HG03342 (cell line): ENCODE data around the gene TNFRSF4.
"Not testable (repeated sequence)": the region's sequence is repeated elsewhere in the genome, so short reads cannot be mapped to it uniquely, and the experiment has no call there.

Source experiments
- ATAC-seq: cut with Tn5 transposase; IDR thresholded peaks from one replicate; pipeline ENCODE4 v1.9.1; 2021; ENCODE audit warnings: mild to moderate bottlenecking, moderate library complexity; ENCODE audit not compliant: unreplicated experiment

The TNFRSF4 gene

DNA sequence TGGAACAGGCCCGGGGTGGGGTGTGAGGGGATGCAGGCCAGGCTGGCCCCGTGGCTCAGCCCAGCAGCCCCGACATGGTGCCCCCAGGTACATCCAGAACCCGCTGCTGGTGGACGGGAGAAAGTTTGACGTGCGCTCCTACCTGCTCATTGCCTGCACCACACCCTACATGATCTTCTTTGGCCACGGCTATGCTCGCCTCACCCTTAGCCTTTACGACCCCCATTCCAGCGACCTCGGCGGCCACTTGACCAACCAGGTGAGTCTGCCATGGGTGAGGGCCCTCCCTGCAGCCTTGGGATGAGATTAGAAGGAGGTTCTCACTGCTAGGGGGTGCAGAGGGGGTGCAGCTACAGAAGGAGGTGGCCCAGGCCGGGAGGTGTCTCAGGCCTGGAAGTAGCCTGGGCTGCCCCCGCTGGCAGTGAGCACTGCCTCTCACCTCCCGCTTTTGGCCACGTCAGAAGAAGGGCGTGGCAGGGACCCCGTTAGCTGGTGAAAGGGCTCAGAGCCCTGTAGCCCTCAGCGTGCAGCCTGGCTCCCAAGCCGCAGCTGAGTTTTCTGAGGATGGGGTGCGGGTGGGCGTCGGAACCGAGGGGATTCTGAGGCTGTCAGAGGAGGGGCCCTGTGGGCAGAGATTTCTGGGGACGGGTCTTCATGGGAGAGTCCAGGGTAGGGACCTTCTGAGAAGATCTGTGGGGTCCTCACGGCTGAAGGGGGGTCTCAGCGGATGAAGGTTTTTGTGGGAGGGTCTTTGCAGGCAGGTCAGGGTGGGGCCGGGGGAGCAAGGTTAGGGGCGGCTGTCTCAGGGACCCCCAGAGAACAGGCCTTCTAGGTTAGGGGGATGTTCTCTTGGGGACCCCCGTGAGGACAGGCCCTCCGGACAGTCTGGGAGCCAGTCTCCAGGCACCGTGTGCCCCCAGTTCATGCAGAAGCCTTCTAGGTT lies 29.8 kb downstream of the TNFRSF4 start:
- ATAC-seq = no peak

DNA sequence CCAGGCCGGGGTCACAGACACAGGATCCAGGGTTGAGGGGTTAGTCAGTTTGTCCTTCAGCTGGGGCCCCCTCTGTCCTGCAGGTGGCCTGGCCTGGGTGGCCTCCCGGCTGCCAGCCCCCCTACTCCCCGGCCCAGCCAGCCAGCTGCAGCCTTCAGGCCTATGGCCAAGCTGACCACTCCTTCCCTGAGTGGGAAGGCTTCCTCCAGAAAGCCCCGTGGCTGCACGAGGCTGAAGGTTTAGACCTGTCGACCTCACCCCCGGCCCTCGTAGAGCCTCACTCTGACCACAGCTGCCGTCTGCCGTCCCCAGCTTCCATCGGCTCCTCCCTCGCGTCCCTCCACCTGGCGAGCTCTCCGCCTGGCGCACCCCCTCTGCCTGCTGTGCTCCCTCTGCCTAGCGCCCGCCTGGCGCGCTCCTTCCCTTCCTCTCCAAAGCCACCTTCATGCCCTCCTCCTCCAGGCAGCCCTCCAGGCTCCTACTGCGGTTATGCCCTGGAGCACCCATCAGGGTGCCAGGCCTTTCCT lies 30.7 kb downstream of the TNFRSF4 start:
- no peak for ATAC-seq

DNA sequence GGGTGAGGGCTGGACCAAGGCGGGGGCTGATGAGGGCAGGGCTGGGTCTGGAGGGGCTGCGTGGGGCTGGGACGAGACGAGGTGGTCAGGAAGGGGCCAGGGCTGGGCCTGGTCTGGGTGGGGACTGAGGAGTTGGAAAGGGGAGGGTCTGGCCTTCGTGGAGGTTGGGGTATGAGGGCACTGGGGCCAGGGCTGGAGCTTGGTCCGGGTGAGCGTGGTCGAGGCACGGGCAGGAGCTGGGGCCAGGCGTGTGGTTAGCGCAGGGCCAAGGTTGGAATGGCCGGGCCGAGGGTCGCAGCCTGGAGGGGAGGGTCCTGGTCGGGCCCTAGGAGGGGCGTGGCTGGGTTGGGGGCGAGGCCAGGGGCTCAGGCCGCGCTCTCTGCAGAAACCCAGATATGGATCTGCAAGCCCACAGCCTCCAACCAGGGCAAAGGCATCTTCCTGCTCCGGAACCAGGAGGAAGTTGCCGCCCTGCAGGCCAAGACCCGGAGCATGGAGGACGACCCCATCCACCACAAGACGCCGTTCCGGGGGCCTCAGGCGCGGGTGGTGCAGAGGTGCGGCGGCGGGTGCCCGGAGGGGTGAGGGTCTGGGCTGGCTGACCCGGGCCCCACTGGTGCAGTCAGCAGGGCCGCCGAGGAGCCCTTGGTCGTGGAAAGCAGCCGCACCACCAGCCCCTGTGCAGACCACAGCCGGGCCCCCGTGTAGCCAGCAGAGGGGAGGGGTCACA lies 31.3 kb downstream of the TNFRSF4 start:
- ATAC-seq = no peak

DNA sequence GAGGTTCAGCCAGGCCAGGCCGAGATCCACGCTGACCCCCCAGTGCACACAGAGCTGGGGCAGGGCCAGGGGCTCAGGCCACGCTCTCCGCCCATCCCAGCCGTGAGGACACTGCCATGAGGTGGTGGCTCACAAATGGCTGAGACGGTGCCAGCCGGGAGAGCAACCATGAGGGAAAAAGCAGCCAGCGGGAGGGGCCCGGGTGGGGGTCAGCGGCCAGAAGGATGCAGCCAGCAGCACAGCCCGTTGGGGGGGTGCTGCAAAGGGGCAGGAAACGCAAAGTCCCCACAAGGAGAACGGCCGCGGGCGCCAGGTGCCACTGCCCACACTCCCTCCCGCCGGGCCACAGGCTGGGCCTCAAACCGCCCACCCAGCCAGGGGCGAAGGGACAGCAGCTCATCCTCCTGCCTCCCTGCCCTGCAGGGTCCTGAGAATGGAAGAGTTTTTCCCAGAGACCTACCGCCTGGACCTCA lies 32.0 kb downstream of the TNFRSF4 start:
- no peak for ATAC-seq

GRCh38 chr1:1181129-1181937 lies 32.6 kb downstream of the TNFRSF4 start:
- no peak for ATAC-seq

GRCh38 chr1:1179983-1180861 lies 33.7 kb downstream of the TNFRSF4 start:
- ATAC-seq = no peak

DNA sequence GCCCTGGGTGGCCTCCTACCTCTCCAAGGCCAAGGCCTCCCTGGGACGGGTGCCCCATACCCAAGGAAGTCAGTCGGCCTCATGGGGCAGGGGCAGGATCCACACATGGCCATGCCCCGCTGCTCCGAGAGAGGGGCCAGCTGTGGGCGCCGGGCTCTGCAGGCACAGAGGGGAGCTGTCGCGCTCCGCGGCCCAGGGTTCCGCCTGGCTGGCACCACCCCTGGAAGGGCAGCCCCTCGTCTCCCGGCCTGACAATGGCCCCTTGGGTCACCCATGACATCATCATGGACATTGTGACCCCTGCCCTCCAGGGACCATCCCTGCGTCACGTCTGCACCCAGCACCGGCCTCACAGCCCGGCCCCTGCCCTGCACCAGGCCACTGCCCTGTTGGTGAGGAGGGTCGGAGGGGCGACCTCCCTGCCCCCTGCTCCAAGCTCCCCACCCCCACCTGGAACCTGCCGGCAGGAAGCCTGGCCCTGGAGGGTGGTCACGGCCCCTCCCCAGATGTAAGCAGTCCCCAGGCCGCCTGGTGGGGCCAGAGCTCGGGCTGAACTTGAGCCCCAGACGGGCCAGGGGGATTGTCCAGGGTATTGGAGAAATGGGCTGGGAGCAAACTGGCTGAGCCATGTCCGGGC lies 34.5 kb downstream of the TNFRSF4 start:
- ATAC-seq = no peak

GRCh38 chr1:1178794-1179331 lies 35.1 kb downstream of the TNFRSF4 start:
- no peak for ATAC-seq

GRCh38 chr1:1177452-1178206 lies 36.3 kb downstream of the TNFRSF4 start:
- ATAC-seq = no peak

DNA sequence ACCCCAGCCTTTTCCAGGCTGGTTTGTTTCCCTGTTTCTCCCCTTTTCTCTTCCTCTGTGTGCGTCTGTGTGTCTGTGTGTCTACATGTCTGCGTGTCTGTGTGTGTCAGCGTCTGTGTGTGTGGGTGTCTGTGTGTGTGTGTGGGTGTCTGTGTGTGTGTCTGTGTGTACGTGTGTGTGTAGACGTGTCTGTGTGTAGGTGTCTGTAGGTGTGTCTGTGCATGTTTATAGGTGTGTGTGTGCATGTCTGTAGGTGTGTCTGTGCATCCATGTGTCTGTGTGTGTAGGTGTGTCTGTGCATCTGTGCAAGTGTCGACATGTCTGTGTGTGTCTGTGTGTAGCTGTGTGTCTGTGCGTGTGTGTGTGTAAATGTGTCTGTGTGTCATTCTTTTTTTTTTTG lies 37.0 kb downstream of the TNFRSF4 start:
- no peak for ATAC-seq

DNA sequence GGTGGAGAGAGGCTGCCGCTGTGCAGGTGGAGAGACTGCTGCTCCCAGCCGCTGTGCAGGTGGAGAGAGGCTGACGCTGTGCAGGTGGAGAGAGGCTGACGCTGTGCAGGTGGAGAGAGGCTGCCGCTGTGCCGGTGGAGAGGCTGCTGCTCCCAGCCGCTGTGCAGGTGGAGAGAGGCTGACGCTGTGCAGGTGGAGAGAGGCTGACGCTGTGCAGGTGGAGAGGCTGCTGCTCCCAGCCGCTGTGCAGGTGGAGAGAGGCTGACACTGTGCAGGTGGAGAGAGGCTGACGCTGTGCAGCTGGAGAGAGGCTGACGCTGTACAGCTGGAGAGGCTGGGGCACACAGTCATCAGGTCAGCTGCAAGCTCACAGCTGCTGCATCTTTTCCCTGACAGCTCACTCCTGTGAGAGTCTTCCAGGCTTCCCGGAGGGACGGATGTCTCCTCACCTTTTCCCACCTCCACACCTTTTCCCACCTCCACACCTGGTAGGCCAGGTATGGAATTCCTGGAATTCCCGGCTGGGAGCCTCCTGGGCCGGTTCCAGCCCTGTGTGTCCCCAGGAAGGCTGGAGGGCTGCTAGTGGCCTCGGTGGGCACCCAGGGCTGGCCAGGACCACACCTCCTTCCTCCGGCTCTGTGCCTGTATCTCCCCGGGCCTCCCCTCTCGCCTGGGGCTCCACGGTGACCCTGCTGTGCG lies 37.7 kb downstream of the TNFRSF4 start:
- ATAC-seq = not testable (repeated sequence)

DNA sequence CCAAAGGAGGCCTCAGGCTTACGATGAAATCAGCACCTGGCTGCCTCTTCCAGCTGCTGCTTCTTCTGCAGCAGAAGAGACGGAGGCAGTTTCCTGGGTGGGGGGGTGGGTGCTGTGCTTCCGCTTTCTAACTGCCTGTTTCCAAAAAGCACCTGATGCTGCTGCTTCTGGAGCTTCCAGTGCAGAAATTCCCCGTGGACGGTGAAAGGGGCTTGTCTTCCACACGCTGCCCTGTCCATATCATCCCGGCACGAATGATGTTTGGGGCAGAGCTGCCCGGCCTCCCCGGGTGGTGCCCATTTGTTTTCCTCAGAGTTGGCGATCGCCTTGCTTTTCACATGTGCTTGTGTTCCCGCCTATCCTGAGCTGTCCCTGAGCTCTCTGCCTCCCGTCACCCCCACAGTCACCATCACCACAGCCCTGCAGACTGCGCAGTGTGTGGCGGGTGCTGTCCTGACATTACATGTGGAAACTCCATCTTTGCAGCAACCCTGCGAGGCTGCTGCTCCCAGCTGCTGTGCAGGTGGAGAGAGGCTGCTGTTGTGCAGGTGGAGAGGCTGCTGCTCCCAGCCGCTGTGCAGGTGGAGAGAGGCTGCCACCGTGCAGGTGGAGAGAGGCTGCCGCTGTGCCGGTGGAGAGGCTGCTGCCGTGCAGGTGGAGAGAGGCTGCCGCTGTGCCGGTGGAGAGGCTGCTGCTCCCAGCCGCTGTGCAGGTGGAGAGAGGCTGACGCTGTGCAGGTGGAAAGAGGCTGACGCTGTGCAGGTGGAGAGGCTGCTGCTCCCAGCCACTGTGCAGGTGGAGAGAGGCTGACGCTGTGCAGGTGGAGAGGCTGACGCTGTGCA lies 38.5 kb downstream of the TNFRSF4 start:
- no peak for ATAC-seq

DNA sequence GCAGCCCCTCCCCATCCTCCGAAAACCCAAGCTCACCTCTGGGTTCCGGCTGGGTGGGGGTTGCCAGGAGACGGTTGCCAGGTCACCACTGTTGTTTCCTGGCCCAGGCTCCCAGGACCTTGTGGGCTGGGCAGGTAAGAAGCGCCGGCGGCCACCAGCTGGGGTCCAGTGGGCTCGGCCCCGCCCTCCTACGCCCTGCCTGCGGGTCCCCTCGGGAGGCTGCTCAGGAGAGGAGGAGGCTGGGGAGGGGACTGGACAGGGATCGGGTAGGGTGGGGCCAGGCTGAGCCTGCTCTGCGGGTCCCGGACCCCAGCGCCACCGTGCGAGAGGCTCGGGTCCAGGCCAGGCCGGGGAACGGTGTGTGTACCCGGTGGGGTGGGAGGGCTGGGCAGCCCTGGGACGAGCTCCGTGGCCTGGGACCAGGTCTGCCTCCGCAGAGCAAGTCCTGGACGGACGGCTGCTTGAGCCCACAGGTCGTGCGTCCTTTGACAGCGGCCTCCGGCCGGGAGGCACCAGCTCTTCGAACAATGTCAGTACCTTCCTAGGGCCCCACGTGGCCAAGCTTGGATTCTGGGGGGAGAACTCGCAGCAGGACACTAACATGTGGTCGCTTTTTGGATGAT lies 40.0 kb downstream of the TNFRSF4 start, which contains the start of gene TTLL10:
Gene TTLL10 (plus strand): TSS at position 88 of the 623 bp plus-strand sequence. CDS start 5,336 bp downstream, outside the sequence.
- ATAC-seq = no peak

DNA sequence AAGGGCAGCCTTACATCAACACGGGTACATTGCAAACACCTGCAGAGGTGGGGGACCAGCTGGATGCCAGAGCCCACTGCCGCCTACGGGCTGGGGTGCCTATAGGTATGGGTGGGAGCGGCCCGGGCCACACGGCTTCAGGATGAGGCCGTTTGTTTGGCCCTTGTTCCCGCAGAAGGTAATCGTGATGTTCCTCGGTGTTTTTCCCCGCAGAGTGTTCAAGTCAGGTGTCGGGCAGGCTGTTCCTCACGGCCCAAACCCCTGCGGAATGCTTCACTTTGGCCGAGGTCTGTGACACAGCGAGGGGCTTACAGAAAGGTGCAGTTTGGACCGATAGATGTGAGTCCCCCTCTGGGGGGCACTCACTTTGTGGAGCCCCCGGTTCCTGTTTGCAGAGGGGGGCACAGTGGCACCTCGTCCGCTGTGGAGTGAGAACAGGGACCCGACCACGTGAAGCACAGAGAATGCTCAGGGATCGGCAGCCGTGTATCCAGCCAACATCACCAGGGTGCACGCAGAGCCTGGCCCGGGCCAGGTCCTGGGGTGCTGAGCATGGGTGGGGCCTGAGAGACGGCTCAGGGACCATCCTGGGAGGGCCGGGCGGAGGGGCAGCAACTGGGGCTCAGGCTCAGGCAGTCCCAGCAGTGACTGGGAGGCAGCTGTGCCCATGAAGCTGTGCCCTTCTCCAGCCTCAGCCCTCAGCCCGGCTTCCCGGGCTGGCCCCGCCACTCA lies 40.7 kb downstream of the TNFRSF4 start:
- ATAC-seq = no peak

DNA sequence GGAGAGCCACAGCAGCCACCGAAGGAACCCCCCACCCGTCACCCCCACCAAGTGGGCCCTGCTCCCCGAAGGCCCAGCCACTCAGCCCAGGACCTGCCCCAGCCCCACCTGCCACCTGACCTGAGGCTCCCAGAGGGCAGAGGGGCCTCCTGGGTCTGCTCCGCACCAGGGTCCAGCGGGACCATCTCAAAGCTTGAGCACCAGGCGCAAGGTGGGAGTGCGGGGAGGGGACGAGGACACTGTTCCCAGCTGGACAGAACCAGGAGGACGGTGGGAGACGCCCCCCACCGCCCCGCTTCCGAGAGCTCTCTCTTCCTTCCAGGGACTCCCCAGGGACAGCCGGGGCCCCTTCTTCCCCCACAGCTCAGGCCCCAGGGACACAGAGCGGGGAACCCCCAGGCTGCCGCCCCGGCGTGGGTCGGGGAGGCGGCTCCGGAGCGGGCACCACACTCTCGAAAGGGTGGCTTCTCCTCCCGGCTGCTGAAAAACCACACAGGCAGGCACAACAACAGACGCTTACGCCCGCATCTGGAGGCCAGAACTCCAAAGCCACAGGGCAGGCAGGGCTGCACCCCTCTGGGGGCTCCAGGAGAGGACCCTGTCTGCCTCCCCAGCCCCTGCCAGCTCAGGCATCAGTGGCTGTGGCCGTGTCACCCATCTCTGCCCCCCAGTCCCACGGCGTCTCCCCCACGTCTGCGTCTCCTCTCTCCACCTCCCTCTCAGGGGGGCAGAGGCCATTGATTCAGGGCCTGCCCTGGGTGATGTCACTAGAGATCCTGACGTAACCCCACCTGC lies 42.2 kb downstream of the TNFRSF4 start:
- no peak for ATAC-seq
